ENCODE measurements around the gene PPP2R5C.
A peak's percentile ranks its signal among the peaks of the same experiment; 100 is the strongest.

PPP2R5C gene

GRCh38 chr14:101719045-101719645, 42.4 kb upstream of the PPP2R5C start:
- Histone ChIP-seq H3K4me1 (ENCODE audit: control insufficient read depth, insufficient read depth, low read depth, low read length) (peaks cover 7% of the 10 kb centered on the region), H3K14ac (ENCODE audit: low read length in 2 of 2) (peak overlapping the region in 1 of 2 experiments; percentile 78)
- WGBS, result 50% methylated on average over 10 of the region's 10 CpGs

GRCh38 chr14:101719708-101720107, 41.8 kb upstream of the PPP2R5C start:
- no peak overlapping the region for H2AFZ ChIP-seq (ENCODE audit: low read depth, low read length)
- no peak overlapping the region for H3K9ac ChIP-seq (ENCODE audit: low read length)
- no peaks in the 10 kb centered on the region for H3K36me3 ChIP-seq (ENCODE audit: control insufficient read depth in 1 of 2, insufficient read depth in 2 of 2, low read depth in 1 of 2, low read length in 2 of 2)
- no peak overlapping the region for H3K27ac ChIP-seq (ENCODE audit: low read length, poor library complexity, severe bottlenecking)
- H3K18ac ChIP-seq (ENCODE audit: low read depth in 1 of 2, low read length in 2 of 2), result no peak overlapping the region
- H2BK12ac ChIP-seq (ENCODE audit: low read length in 2 of 2), result peak overlapping the region in 1 of 2 experiments; percentile 13
- peaks cover 7% of the 10 kb centered on the region for H3K4me1 ChIP-seq (ENCODE audit: control insufficient read depth, insufficient read depth, low read depth, low read length)
- H3K4ac ChIP-seq (ENCODE audit: low read depth in 1 of 2, low read length in 2 of 2), result no peak overlapping the region
- peaks cover under 1% of the 10 kb centered on the region for H3K9me3 ChIP-seq (ENCODE audit: control insufficient read depth, low read length)
- 62% methylated on average over 8 of the region's 8 CpGs for WGBS
- H2BK5ac ChIP-seq (ENCODE audit: low read depth, low read length, poor library complexity, severe bottlenecking), result no peak overlapping the region
- peaks cover 0 to 12% of the 10 kb centered on the region in 2 experiments for H3K27me3 ChIP-seq (ENCODE audit: control insufficient read depth in 1 of 2, insufficient read depth in 1 of 2, low read length in 2 of 2)
- no peak overlapping the region for H2AK5ac ChIP-seq (ENCODE audit: low read length, severe bottlenecking)
- no peak overlapping the region for H3K4me2 ChIP-seq (ENCODE audit: low read length, poor library complexity, severe bottlenecking)
- no peak overlapping the region for H3K23ac ChIP-seq (ENCODE audit: low read length in 2 of 2)
- H2BK15ac ChIP-seq (ENCODE audit: low read depth, poor library complexity, severe bottlenecking), result no peak overlapping the region
- H3K79me1 ChIP-seq (replicated peaks; ENCODE audit: low read length, poor library complexity, severe bottlenecking), result no peaks in the 10 kb centered on the region
- DNase-seq, result no peak
- no peak overlapping the region for H4K91ac ChIP-seq (ENCODE audit: low read length)
- no peak overlapping the region for H2BK120ac ChIP-seq (ENCODE audit: low read depth, low read length)
- no peak overlapping the region for H3K14ac ChIP-seq (ENCODE audit: low read length in 2 of 2)
- H4K8ac ChIP-seq (ENCODE audit: low read length), result no peak overlapping the region
- H3K4me3 ChIP-seq (ENCODE audit: insufficient read depth in 1 of 2, low read depth in 1 of 2, low read length in 2 of 2), result no peak overlapping the region

More at GRCh38 chr14:101719045-101719645, 42.4 kb upstream of the PPP2R5C start:
- Histone ChIP-seq H3K79me1 (replicated peaks; ENCODE audit: low read length, poor library complexity, severe bottlenecking) (no peaks in the 10 kb centered on the region), H3K18ac (ENCODE audit: low read depth in 1 of 2, low read length in 2 of 2) (peak overlapping the region in 1 of 2 experiments; percentile 11), H3K27ac (ENCODE audit: low read length, poor library complexity, severe bottlenecking) (no peak overlapping the region), H3K23ac (ENCODE audit: low read length in 2 of 2) (no peak overlapping the region), H2AK5ac (ENCODE audit: low read length, severe bottlenecking) (no peak overlapping the region), H4K91ac (ENCODE audit: low read length) (no peak overlapping the region), H3K36me3 (ENCODE audit: control insufficient read depth in 1 of 2, insufficient read depth in 2 of 2, low read depth in 1 of 2, low read length in 2 of 2) (no peaks in the 10 kb centered on the region), H3K9ac (ENCODE audit: low read length) (no peak overlapping the region), H2BK15ac (ENCODE audit: low read depth, poor library complexity, severe bottlenecking) (no peak overlapping the region), H3K4me3 (ENCODE audit: insufficient read depth in 1 of 2, low read depth in 1 of 2, low read length in 2 of 2) (no peak overlapping the region), H3K9me3 (ENCODE audit: control insufficient read depth, low read length) (peaks cover 6% of the 10 kb centered on the region), H3K4me2 (ENCODE audit: low read length, poor library complexity, severe bottlenecking) (no peak overlapping the region), H2BK120ac (ENCODE audit: low read depth, low read length) (no peak overlapping the region), H4K8ac (ENCODE audit: low read length) (peak overlapping the region; percentile 5), H2AFZ (ENCODE audit: low read depth, low read length) (peak overlapping the region; percentile 36), H3K4ac (ENCODE audit: low read depth in 1 of 2, low read length in 2 of 2) (peak overlapping the region in 1 of 2 experiments; percentile 11), H3K27me3 (ENCODE audit: control insufficient read depth in 1 of 2, insufficient read depth in 1 of 2, low read length in 2 of 2) (peaks cover 0 to 12% of the 10 kb centered on the region in 2 experiments), H2BK12ac (ENCODE audit: low read length in 2 of 2) (peak overlapping the region in 1 of 2 experiments; percentile 29), H2BK5ac (ENCODE audit: low read depth, low read length, poor library complexity, severe bottlenecking) (no peak overlapping the region)
- no peak for DNase-seq

GRCh38 chr14:101721111-101721510, 40.4 kb upstream of the PPP2R5C start:
- Histone ChIP-seq H4K91ac (ENCODE audit: low read length) (no peak overlapping the region), H2AK5ac (ENCODE audit: low read length, severe bottlenecking) (no peak overlapping the region), H3K4me3 (ENCODE audit: insufficient read depth in 1 of 2, low read depth in 1 of 2, low read length in 2 of 2) (no peak overlapping the region), H2BK12ac (ENCODE audit: low read length in 2 of 2) (no peak overlapping the region), H2BK120ac (ENCODE audit: low read depth, low read length) (no peak overlapping the region), H3K4me2 (ENCODE audit: low read length, poor library complexity, severe bottlenecking) (no peak overlapping the region), H3K27me3 (ENCODE audit: control insufficient read depth in 1 of 2, insufficient read depth in 1 of 2, low read length in 2 of 2) (peaks cover 0 to 12% of the 10 kb centered on the region in 2 experiments), H4K8ac (ENCODE audit: low read length) (no peak overlapping the region), H3K79me1 (replicated peaks; ENCODE audit: low read length, poor library complexity, severe bottlenecking) (no peaks in the 10 kb centered on the region), H3K14ac (ENCODE audit: low read length in 2 of 2) (no peak overlapping the region), H3K4me1 (ENCODE audit: control insufficient read depth, insufficient read depth, low read depth, low read length) (peaks cover 7% of the 10 kb centered on the region), H3K27ac (ENCODE audit: low read length, poor library complexity, severe bottlenecking) (no peak overlapping the region), H2BK5ac (ENCODE audit: low read depth, low read length, poor library complexity, severe bottlenecking) (no peak overlapping the region), H3K4ac (ENCODE audit: low read depth in 1 of 2, low read length in 2 of 2) (no peak overlapping the region), H2BK15ac (ENCODE audit: low read depth, poor library complexity, severe bottlenecking) (no peak overlapping the region), H3K9ac (ENCODE audit: low read length) (no peak overlapping the region), H2AFZ (ENCODE audit: low read depth, low read length) (no peak overlapping the region), H3K18ac (ENCODE audit: low read depth in 1 of 2, low read length in 2 of 2) (no peak overlapping the region), H3K36me3 (ENCODE audit: control insufficient read depth in 1 of 2, insufficient read depth in 2 of 2, low read depth in 1 of 2, low read length in 2 of 2) (no peaks in the 10 kb centered on the region), H3K23ac (ENCODE audit: low read length in 2 of 2) (no peak overlapping the region), H3K9me3 (ENCODE audit: control insufficient read depth, low read length) (no peaks in the 10 kb centered on the region)
- no peak for DNase-seq
- 86% methylated on average over 4 of the region's 5 CpGs for WGBS

GRCh38 chr14:101721951-101722661, 39.4 kb upstream of the PPP2R5C start:
- no peak overlapping the region for H3K14ac ChIP-seq (ENCODE audit: low read length in 2 of 2)
- H3K36me3 ChIP-seq (ENCODE audit: control insufficient read depth in 1 of 2, insufficient read depth in 2 of 2, low read depth in 1 of 2, low read length in 2 of 2), result no peaks in the 10 kb centered on the region
- no peak overlapping the region for H3K27ac ChIP-seq (ENCODE audit: low read length, poor library complexity, severe bottlenecking)
- no peak overlapping the region for H3K23ac ChIP-seq (ENCODE audit: low read length in 2 of 2)
- no peaks in the 10 kb centered on the region for H3K79me1 ChIP-seq (replicated peaks; ENCODE audit: low read length, poor library complexity, severe bottlenecking)
- H3K9me3 ChIP-seq (ENCODE audit: control insufficient read depth, low read length), result no peaks in the 10 kb centered on the region
- H3K4me1 ChIP-seq (ENCODE audit: control insufficient read depth, insufficient read depth, low read depth, low read length), result peaks cover 5% of the 10 kb centered on the region
- H2BK12ac ChIP-seq (ENCODE audit: low read length in 2 of 2), result peak overlapping the region in 1 of 2 experiments; percentile 62
- 53% methylated on average over 14 of the region's 21 CpGs for WGBS
- H3K4me3 ChIP-seq (ENCODE audit: insufficient read depth in 1 of 2, low read depth in 1 of 2, low read length in 2 of 2), result no peak overlapping the region
- peak overlapping the region; percentile 43 to 52 for H3K18ac ChIP-seq (ENCODE audit: low read depth in 1 of 2, low read length in 2 of 2)
- peak overlapping the region; percentile 59 for H4K91ac ChIP-seq (ENCODE audit: low read length)
- no peak overlapping the region for H3K4me2 ChIP-seq (ENCODE audit: low read length, poor library complexity, severe bottlenecking)
- H3K9ac ChIP-seq (ENCODE audit: low read length), result no peak overlapping the region
- peak; percentile 88 for DNase-seq
- H2BK120ac ChIP-seq (ENCODE audit: low read depth, low read length), result peak overlapping the region; percentile 57
- no peak overlapping the region for H2BK5ac ChIP-seq (ENCODE audit: low read depth, low read length, poor library complexity, severe bottlenecking)
- H2BK15ac ChIP-seq (ENCODE audit: low read depth, poor library complexity, severe bottlenecking), result no peak overlapping the region
- H3K4ac ChIP-seq (ENCODE audit: low read depth in 1 of 2, low read length in 2 of 2), result no peak overlapping the region
- peak overlapping the region; percentile 86 for H4K8ac ChIP-seq (ENCODE audit: low read length)
- H2AK5ac ChIP-seq (ENCODE audit: low read length, severe bottlenecking), result no peak overlapping the region
- peak overlapping the region; percentile 60 for H2AFZ ChIP-seq (ENCODE audit: low read depth, low read length)
- H3K27me3 ChIP-seq (ENCODE audit: control insufficient read depth in 1 of 2, insufficient read depth in 1 of 2, low read length in 2 of 2), result peaks cover 0 to 16% of the 10 kb centered on the region in 2 experiments

Measured in mesenchymal stem cell (in vitro differentiated cells and primary cell).